ENCODE results near the gene LDAH.

The LDAH gene

DNA sequence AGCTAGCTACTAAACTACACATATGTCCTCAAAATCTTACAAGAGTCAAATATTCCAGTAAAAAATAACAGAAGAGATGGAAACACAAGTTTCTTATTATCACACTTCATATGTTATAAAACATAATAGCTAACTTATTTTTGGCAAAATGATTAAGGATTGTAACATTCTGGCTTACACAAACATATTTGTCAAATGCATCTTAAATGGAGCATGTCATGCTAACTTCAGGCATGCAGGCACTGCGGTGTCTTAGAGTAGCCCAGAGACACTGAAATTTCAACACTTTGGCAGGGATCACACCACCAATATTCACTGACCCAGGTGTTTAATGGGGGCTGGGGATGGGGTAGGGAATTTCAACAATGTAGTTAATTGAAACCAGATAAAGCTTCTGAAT lies 51.6 kb downstream of the LDAH start:
- no peaks in the 10 kb centered on the region for H3K27me3 ChIP-seq (ENCODE audit: low read depth, low read length)

DNA sequence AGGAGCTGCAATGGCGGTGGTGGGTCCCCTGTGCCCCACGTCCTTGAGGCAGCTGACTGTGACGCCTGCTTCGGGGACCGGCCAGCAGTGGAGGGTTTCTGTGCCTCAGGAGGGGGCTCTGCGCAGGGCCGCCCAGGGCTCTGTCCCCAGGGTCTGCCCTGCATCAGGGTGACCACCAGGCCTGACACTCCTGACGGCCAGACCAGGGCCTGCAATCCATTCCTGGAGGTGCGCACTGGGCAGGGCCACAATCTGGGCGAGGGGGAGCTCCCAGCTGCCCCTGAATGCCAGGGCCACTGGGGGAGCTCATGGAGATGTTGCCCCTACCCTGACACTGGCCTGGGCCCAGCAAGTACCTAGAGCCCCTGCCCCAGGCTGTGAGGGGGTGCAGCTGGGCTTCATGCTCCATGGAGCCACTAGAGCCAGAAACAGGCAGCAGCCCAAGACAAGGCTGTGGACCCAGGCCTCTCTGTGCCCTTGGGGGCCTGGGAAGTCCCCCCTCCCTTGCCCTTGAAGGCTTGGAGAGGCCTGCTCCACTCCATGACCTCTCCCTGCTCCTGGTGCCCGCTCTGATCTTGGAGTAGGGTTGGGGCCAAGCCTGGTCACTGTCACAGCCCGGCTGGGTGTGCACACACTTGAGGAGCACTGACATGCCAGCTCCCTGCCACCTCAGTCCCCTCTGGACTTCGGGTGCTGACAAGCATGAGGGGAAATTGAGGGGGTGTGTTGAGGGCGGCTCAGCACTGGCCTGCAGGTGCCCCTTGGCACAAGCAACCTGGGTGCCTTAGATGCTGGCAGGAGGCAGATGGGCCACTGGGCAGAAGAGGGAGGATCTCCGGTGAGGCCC lies 55.9 kb downstream of the LDAH start:
- no peaks in the 10 kb centered on the region for H3K4me1 ChIP-seq (ENCODE audit: control insufficient read depth in 1 of 2, insufficient read depth in 2 of 2, low read length in 2 of 2)
- no peak overlapping the region for H3K27ac ChIP-seq (ENCODE audit: low read length)
- peaks cover 0 to 21% of the 10 kb centered on the region in 2 donors for H3K36me3 ChIP-seq (ENCODE audit: control insufficient read depth in 1 of 2, insufficient read depth in 2 of 2, low read length in 2 of 2)
- H3K9me3 ChIP-seq (ENCODE audit: control insufficient read depth in 1 of 2, low read length in 2 of 2), result no peaks in the 10 kb centered on the region
- H3K27me3 ChIP-seq (ENCODE audit: low read depth, low read length), result no peaks in the 10 kb centered on the region
- H3K4me3 ChIP-seq (ENCODE audit: low read depth in 1 of 2, low read length in 2 of 2), result no peak overlapping the region

More for the DNA sequence above, 51.6 kb downstream of the LDAH start:
- Histone ChIP-seq H3K4me3 (ENCODE audit: low read depth in 1 of 2, low read length in 2 of 2) (no peak overlapping the region), H3K4me1 (ENCODE audit: control insufficient read depth in 1 of 2, insufficient read depth in 2 of 2, low read length in 2 of 2) (no peaks in the 10 kb centered on the region), H3K36me3 (ENCODE audit: control insufficient read depth in 1 of 2, insufficient read depth in 2 of 2, low read length in 2 of 2) (peaks cover 11 to 29% of the 10 kb centered on the region in 2 donors), H3K9me3 (ENCODE audit: control insufficient read depth in 1 of 2, low read length in 2 of 2) (no peaks in the 10 kb centered on the region), H3K27ac (ENCODE audit: low read length) (no peak overlapping the region)

DNA sequence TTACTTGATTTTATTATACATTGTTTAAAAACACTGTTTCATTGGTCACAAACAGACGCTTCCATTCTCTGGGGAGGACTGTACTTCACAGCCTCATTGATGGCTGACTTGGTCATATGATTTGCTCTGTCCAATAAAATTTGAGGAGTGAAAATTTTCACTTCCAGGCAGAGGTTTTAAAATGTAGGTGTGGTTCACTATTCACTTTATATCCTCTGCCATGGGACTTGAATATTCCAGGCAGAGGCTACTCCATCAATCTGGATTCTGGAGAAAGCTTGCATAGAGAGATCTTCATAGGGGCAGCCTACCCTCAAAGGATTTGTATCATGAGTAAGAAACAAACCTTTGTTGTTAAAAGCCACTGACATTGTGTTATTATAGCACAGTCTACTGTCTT lies 56.7 kb downstream of the LDAH start:
- Histone ChIP-seq H3K4me3 (ENCODE audit: low read depth in 1 of 2, low read length in 2 of 2) (no peak overlapping the region), H3K27ac (ENCODE audit: low read length) (no peak overlapping the region), H3K36me3 (ENCODE audit: control insufficient read depth in 1 of 2, insufficient read depth in 2 of 2, low read length in 2 of 2) (peaks cover 0 to 21% of the 10 kb centered on the region in 2 donors), H3K27me3 (ENCODE audit: low read depth, low read length) (no peaks in the 10 kb centered on the region), H3K9me3 (ENCODE audit: control insufficient read depth in 1 of 2, low read length in 2 of 2) (no peaks in the 10 kb centered on the region), H3K4me1 (ENCODE audit: control insufficient read depth in 1 of 2, insufficient read depth in 2 of 2, low read length in 2 of 2) (no peaks in the 10 kb centered on the region)

DNA sequence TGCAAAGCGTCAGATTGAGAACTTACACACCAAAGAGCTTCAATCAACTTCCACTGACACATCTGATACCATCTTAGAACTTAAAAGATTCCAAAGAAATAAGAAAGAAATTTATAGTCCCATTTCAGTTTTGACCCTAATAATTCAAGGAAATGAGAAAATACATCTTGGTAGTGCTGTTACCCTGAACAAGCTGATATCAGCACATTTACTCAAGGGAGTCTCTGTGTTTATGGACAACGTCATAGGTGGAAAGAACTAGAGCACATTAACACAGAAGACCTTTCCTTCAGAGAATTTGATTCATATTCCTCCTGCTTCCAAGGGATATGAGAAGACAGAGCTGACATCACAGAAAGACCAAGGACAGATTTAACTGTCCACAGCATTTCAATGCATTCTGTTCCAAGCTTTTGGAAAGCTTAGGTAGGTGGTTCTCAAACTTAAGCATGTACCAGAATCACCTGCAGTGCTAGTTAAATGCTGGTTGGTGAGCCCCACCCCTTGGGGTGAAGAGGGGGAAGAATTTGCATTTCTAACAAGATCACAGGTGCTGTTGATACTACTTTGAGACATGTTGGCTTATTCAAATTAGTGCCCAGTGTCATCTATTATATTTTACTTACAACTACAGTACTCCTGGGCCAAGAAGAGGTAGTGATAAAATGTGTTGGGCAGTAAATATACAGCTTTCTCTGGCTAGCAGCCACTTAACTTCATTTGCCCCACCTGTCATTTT lies 59.8 kb downstream of the LDAH start:
- H3K27me3 ChIP-seq (ENCODE audit: low read depth, low read length), result no peaks in the 10 kb centered on the region
- H3K9me3 ChIP-seq (ENCODE audit: control insufficient read depth in 1 of 2, low read length in 2 of 2), result peaks cover 0 to 4% of the 10 kb centered on the region in 2 donors
- H3K4me1 ChIP-seq (ENCODE audit: control insufficient read depth in 1 of 2, insufficient read depth in 2 of 2, low read length in 2 of 2), result no peaks in the 10 kb centered on the region
- no peak overlapping the region for H3K27ac ChIP-seq (ENCODE audit: low read length)
- peaks cover 0 to 27% of the 10 kb centered on the region in 2 donors for H3K36me3 ChIP-seq (ENCODE audit: control insufficient read depth in 1 of 2, insufficient read depth in 2 of 2, low read length in 2 of 2)
- no peak overlapping the region for H3K4me3 ChIP-seq (ENCODE audit: low read depth in 1 of 2, low read length in 2 of 2)

DNA sequence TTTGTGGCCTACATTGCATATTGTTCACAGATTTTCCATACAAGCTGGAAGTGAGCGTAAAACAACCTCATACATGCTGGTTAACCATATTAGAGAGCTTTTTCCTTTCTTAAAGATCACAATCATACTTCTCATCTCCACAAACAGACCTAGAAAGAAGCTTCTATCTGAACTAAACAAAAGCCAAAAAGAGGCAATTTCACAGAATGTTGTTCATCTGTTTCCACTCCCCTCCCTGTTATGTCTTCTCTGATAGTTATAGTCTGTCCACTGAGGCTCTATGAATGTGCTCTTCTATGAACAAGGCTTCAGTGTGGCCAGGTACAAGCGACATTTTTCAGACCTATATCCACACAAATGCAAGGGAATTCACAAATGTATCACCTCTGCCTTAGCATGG lies 63.4 kb downstream of the LDAH start:
- Histone ChIP-seq H3K4me1 (ENCODE audit: control insufficient read depth in 1 of 2, insufficient read depth in 2 of 2, low read length in 2 of 2) (no peaks in the 10 kb centered on the region), H3K27ac (ENCODE audit: low read length) (no peak overlapping the region), H3K27me3 (ENCODE audit: low read depth, low read length) (no peaks in the 10 kb centered on the region), H3K36me3 (ENCODE audit: control insufficient read depth in 1 of 2, insufficient read depth in 2 of 2, low read length in 2 of 2) (peaks cover 0 to 9% of the 10 kb centered on the region in 2 donors), H3K9me3 (ENCODE audit: control insufficient read depth in 1 of 2, low read length in 2 of 2) (peaks cover 0 to 6% of the 10 kb centered on the region in 2 donors), H3K4me3 (ENCODE audit: low read depth in 1 of 2, low read length in 2 of 2) (no peak overlapping the region)

DNA sequence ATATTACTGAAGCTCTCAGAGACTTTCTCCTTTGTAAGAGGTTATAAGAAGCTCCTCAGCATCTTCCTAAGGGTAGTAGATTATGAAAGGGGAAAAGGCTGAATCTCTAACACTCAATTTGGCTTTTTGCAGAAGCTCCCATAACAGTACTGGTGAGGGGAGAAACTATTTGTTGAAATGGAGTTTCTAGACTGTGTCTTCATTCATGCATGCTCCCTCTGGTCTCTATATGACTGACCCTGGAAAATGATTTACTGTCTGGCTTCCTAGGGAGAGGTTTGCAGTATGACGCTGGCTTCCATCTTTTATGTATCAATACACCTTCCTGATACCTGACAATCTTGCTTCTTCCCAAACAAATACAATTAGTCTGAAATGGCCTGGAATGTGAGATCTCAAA lies 63.9 kb downstream of the LDAH start:
- no peak overlapping the region for H3K27ac ChIP-seq (ENCODE audit: low read length)
- no peaks in the 10 kb centered on the region for H3K4me1 ChIP-seq (ENCODE audit: control insufficient read depth in 1 of 2, insufficient read depth in 2 of 2, low read length in 2 of 2)
- peaks cover 0 to 9% of the 10 kb centered on the region in 2 donors for H3K36me3 ChIP-seq (ENCODE audit: control insufficient read depth in 1 of 2, insufficient read depth in 2 of 2, low read length in 2 of 2)
- H3K9me3 ChIP-seq (ENCODE audit: control insufficient read depth in 1 of 2, low read length in 2 of 2), result peaks cover 0 to 6% of the 10 kb centered on the region in 2 donors
- no peak overlapping the region for H3K4me3 ChIP-seq (ENCODE audit: low read depth in 1 of 2, low read length in 2 of 2)
- no peaks in the 10 kb centered on the region for H3K27me3 ChIP-seq (ENCODE audit: low read depth, low read length)

DNA sequence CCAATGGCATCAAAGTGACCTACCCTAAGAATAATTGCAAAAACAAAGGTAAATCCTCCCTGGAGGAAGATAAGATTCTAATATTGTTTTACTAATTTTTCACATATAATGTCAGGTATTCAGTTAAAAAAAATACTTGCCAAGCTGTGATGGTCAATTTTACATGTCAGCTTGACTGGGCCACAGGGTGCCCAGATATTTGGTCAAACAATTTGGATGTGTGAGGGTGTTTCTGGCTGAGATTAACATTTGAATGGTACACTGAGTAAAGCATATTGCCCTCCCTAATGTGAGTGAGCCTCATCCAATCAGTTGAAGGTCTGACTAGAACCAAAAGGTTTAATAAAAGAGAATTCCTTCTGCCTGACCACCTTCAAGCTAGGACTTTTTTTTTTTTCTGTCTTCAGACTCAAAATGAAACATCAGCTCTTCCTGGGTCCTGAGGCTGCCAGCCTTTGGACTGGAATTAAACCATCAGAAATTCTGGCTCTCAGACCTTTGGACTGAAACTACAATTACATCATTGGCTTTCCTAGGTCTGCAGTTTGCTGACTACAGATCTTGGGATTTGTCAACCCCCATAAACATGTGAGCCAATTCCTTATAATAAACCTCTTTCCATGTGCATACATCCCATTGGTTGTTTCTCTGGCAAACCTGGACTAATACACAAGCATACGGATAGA lies 65.4 kb downstream of the LDAH start:
- Histone ChIP-seq H3K4me1 (ENCODE audit: control insufficient read depth in 1 of 2, insufficient read depth in 2 of 2, low read length in 2 of 2) (no peaks in the 10 kb centered on the region), H3K27ac (ENCODE audit: low read length) (no peak overlapping the region), H3K9me3 (ENCODE audit: control insufficient read depth in 1 of 2, low read length in 2 of 2) (peaks cover 2 to 8% of the 10 kb centered on the region in 2 donors), H3K36me3 (ENCODE audit: control insufficient read depth in 1 of 2, insufficient read depth in 2 of 2, low read length in 2 of 2) (peaks cover 0 to 12% of the 10 kb centered on the region in 2 donors), H3K4me3 (ENCODE audit: low read depth in 1 of 2, low read length in 2 of 2) (no peak overlapping the region), H3K27me3 (ENCODE audit: low read depth, low read length) (no peaks in the 10 kb centered on the region)

DNA sequence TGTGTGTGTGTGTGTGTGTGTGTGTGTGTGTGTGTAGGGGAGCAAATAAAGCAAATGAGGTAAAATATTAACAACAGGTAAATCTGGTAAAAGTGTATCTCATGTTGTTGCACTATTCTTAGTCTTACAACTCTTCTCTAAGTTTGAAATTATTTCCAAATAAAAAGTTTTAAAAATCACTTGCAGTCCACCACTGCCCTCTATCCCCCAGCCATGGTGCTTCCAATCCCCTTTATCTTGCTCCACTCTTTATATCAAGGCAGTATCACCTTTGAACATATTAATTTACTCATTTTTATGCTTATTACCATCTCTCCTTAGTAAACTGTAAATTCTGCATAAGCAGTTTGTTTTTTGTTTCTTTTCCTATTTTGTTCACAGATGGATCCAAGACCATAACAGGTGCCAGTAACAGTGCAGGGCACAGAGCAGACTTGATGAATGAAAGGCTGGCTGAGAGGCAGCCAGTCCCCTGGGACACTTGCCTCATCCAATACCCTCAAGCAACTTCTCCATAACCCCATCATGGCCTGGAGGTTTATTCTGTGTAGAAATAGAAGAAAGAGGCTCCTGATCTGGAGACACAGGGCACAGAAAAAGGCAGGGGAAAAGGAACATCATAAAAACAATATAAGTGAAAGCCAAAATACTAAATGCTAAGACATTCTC lies 67.6 kb downstream of the LDAH start:
- peaks cover 0 to 9% of the 10 kb centered on the region in 2 donors for H3K36me3 ChIP-seq (ENCODE audit: control insufficient read depth in 1 of 2, insufficient read depth in 2 of 2, low read length in 2 of 2)
- H3K4me3 ChIP-seq (ENCODE audit: low read depth in 1 of 2, low read length in 2 of 2), result no peak overlapping the region
- no peaks in the 10 kb centered on the region for H3K27me3 ChIP-seq (ENCODE audit: low read depth, low read length)
- no peak overlapping the region for H3K27ac ChIP-seq (ENCODE audit: low read length)
- no peaks in the 10 kb centered on the region for H3K4me1 ChIP-seq (ENCODE audit: control insufficient read depth in 1 of 2, insufficient read depth in 2 of 2, low read length in 2 of 2)
- H3K9me3 ChIP-seq (ENCODE audit: control insufficient read depth in 1 of 2, low read length in 2 of 2), result peaks cover 6 to 10% of the 10 kb centered on the region in 2 donors

DNA sequence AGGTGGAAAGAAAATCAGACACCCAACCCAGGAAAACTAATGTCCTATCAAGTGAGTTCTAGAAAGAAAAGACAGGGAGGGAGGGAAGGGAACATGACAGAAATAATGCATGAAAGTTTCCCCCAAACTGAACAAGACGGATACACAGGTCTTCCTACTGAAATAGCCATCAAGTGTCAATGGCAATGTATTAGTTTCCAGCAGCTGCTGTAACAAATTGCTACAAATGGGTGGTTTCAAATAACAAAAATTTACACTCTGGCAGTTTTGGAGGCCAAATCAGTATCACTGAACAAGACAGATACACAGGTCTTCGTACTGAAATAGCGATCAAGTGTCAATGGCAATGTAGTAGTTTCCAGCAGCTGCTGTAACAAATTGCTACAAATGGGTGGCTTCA lies 70.6 kb downstream of the LDAH start:
- Histone ChIP-seq H3K27me3 (ENCODE audit: low read depth, low read length) (no peaks in the 10 kb centered on the region), H3K9me3 (ENCODE audit: control insufficient read depth in 1 of 2, low read length in 2 of 2) (peaks cover 6 to 8% of the 10 kb centered on the region in 2 donors), H3K27ac (ENCODE audit: low read length) (no peak overlapping the region), H3K4me3 (ENCODE audit: low read depth in 1 of 2, low read length in 2 of 2) (no peak overlapping the region), H3K4me1 (ENCODE audit: control insufficient read depth in 1 of 2, insufficient read depth in 2 of 2, low read length in 2 of 2) (no peaks in the 10 kb centered on the region), H3K36me3 (ENCODE audit: control insufficient read depth in 1 of 2, insufficient read depth in 2 of 2, low read length in 2 of 2) (peaks cover 0 to 7% of the 10 kb centered on the region in 2 donors)

DNA sequence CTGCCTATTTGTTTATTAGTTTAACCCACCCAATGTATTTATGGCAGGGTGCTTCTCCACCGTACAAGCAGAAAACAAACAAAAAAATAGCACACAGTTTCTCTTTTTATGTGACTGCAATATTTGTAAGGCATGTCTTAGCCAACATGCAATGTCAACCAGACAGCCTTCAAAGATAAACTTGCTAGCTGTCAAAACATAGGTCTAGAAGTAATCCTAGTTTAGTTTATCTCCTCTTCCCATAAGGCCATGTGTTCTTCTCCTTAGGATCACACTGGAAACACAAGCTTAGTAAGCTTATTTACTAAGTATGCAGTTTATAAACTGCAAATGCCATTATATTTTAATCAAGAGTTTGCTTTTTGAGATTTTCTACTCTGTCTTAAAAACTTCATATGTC lies 75.6 kb downstream of the LDAH start:
- Histone ChIP-seq H3K27ac (ENCODE audit: low read length) (no peak overlapping the region), H3K27me3 (ENCODE audit: low read depth, low read length) (no peaks in the 10 kb centered on the region), H3K4me3 (ENCODE audit: low read depth in 1 of 2, low read length in 2 of 2) (no peak overlapping the region), H3K9me3 (ENCODE audit: control insufficient read depth in 1 of 2, low read length in 2 of 2) (peaks cover 2 to 3% of the 10 kb centered on the region in 2 donors), H3K36me3 (ENCODE audit: control insufficient read depth in 1 of 2, insufficient read depth in 2 of 2, low read length in 2 of 2) (peaks cover 0 to 1% of the 10 kb centered on the region in 2 donors), H3K4me1 (ENCODE audit: control insufficient read depth in 1 of 2, insufficient read depth in 2 of 2, low read length in 2 of 2) (no peaks in the 10 kb centered on the region)
